22Rv1 (cell line): ENCODE results near the gene STX18.

Experiments
- CTCF ChIP-seq: fragments of 450-650 bp; IDR thresholded peaks from 2 replicates; pipeline ENCODE4 v1.5.1; 2017; ENCODE audit warnings: mild to moderate bottlenecking
- ZFX ChIP-seq: fragments of 450-650 bp; IDR thresholded peaks from 2 replicates; pipeline ENCODE4 v1.6.1; 2017; ENCODE audit warnings: antibody characterized with exemption, borderline replicate concordance

- TF ChIP-seq CTCF, result no peak
- TF ChIP-seq ZFX, result no peak
Measured at GRCh38 chr4:4396628-4397440, 145.0 kb downstream of the STX18 start.
